DMS153 treated with DMSO at 0.1 percent for 48 hours (cell line): ENCODE results near the gene ARCN1.
"Not testable (repeated sequence)": the region's sequence is repeated elsewhere in the genome, so short reads cannot be mapped to it uniquely, and the experiment has no call there.

ENCODE experiments used
- DNase-seq: peaks from one replicate; lab custom pipeline; 2025; ENCODE audit not compliant: unreplicated experiment; lab: John Stamatoyannopoulos, UW

The ARCN1 gene

GRCh38 chr11:118544010-118544646, 28.1 kb upstream of the ARCN1 start:
- DNase-seq, result no peak

GRCh38 chr11:118544647-118545010, 27.6 kb upstream of the ARCN1 start:
- no peak for DNase-seq

DNA sequence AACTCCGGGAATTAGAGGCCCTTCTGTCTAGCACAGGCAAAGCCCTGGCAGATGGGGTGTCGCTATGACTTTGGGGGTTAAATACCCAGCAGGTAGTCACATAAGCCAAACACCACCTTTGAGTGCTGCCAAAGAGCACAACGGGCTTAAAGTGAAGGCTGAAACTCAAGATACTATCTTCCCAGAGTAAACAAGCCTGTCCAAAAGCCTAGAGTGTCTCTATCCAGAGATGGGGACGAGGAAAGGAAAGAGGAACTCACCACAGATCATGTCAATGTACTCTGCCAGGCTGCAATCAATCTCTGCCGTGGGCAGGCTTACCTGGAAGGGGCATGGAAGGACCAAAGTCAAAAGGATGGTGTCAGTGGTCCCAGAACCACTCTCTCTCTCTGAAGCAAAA, 26.7 kb upstream of the ARCN1 start:
- no peak for DNase-seq

DNA sequence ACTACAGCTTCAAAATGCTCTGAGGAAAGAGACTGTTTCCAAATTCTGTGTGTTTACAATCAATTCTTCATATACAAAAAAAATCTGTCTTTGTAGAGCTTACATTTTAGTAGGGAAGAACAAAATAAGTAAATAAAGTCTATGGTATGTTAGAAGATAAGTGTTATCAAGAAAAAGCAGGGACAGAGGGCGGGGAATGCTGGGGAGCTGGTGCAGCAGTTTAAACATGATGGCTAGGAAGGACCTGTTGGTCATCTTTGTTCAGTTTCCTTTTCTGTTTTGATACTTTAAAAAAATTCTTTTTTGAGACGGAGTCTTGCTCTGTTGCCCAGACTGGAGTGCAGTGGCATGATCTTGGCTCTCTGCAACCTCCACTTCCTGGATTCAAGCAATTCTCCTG, 25.1 kb upstream of the ARCN1 start:
- no peak for DNase-seq

GRCh38 chr11:118552341-118552740, 19.9 kb upstream of the ARCN1 start:
- DNase-seq, result no peak

DNA sequence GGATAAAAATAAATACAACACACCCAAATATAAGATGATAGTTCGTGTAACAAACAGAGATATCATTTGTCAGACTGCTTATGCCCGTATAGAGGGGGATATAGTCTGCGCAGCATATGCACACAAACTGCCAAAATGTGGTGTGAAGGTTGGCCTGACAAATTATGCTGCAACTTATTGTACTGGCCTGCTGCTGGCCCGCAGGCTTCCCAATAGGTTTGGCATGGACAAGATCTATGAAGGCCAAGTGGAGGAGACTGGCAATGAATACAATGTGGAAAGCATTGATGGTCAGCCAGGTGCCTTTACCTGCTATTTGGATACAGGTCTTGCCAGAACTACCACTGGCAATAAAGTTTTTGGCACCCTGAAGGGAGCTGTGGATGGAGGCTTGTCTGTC, 11.4 kb upstream of the ARCN1 start:
- no peak for DNase-seq

DNA sequence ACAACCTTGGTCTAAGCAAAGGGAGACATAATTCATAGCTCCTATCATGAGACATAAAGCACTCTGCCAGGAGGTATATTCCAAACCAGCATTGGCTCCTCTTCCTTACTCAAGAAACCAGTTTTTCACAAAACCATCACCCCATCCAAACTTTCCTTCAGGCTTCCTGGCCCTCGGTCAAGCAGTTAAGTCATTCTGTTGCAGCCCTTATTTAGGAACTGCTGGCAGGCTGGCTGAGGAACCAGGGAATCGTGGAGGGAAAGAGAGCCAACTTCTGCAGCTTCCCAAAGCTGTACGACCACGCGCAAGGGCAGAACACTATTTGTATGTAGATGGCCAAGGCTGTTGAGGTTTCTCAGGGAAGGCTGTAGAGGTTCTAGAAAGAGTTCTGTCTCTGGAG, 7.2 kb upstream of the ARCN1 start:
- no peak for DNase-seq

GRCh38 chr11:118569670-118570069, 2.5 kb upstream of the ARCN1 start:
- no peak for DNase-seq

DNA sequence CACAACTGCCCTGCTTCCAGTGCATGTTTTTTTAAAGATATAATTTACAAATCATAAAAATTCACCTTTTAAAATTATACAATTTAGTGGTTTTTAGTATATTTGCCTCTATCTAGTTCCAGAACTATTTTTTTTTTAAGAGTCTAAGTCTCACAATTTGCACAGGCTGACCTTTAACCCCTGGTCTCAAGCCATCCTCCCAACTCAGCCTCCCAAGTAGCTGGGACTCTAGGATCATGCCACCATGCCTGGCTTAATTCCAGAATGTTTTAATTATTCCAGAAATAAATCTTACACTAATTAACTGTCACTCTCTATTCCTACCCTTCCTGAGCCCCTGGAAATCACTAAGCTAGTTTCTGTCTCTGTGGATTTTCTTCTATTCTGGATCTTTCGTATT, 1.4 kb upstream of the ARCN1 start:
- no peak for DNase-seq

DNA sequence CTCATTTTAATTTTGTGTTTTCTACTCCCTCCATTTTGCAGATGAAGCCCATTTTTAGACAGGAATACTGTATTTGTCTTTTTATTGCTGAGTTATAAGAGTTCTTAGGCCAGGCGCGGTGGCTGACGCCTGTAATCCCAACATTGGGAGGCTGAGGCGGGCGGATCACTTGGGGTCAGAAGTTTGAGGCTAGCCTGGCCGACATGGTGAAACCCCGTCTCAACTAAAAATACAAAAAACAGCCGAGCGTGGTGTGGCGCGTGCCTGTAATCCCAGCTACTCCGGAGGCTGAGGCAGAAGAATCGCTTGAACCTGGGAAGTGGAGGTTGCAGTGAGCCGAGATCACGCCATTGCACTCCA, 528 bp upstream of the ARCN1 start:
- not testable (repeated sequence) for DNase-seq

DNA sequence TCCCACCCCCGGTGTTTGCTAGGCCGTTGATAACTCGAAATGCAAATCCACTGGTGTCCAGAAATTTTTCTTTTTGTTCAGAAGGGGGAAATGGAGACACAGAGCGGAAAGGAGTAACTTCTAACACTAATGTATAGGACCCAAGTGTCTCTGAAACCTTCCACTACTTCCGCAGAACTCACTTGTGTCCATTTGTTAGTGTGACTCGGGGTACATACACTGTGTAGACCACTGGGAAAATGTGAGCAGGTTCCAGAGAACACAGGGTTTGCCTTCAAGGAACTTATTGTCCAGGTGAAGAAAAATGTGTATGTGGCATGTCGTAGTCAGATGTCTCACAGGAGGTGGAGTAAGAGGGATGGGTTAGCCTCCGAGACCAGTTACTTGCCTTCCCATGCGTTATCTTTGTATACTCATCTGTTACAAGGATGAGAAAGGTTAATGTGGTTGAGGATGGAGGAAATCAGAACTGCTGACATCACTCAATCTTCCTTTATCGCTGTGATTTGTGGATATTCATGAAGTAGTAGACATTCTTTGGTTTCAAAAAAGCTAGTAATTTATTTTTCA, 857 bp downstream of the ARCN1 start:
- no peak for DNase-seq

DNA sequence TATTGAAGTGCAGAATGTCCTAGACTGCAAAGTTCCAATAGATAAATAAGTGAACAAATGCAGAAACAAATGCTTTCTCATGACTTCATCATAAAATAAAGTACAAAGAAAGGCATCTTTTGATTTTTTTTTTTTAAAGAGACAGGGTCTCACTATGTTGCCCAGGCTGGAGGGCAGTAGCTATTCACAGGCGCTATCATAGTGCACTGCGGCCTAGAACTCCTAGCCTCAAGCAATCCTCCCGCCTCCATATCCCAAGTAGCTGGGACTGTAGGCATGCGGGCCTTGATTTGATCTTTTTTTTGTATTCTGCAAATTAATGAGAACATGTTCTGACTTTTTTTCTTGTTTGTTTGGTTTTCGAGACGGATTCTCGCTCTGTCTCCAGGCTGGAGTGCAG, 2.4 kb downstream of the ARCN1 start:
- DNase-seq, result no peak

DNA sequence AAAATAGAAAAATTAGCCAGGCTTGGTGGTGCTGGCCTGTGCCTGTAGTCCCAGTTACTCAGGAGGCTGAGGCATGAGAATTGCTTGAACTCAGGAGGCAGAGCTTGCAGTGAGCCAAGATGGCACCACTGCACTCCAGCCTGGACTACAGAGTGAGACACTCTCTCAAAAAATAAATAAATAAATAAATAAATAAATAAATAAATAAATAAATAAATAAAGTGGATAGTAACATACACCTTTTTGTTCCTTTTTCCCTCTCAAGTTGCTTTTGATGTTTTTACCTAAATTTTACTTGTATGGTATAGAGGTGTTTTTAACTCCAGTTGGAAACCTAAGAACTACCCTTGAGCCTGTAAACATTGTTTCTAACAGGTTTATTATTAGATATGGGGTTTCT, 5.8 kb downstream of the ARCN1 start:
- not testable (repeated sequence) for DNase-seq

GRCh38 chr11:118581057-118581456, 8.8 kb downstream of the ARCN1 start:
- no peak for DNase-seq

DNA sequence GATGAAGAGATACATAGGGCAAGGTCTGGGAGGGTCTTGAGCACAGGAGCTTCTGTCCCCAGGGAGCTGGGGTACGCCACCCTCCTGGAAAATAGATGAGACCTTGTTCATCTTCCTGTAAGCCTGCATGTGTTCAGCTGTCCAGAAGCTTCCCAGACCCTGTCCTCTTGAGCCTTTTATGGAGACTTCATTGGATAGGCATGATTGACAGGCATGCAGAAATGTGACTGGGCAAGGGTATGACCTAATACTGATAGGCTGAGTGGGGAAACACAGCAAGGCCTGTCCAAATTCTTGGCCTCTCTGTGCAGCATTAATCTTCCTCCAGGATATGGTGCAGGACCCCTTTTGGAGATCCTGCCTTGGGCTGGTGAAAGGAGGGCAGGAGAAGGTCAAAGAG, 15.7 kb downstream of the ARCN1 start:
- no peak for DNase-seq

DNA sequence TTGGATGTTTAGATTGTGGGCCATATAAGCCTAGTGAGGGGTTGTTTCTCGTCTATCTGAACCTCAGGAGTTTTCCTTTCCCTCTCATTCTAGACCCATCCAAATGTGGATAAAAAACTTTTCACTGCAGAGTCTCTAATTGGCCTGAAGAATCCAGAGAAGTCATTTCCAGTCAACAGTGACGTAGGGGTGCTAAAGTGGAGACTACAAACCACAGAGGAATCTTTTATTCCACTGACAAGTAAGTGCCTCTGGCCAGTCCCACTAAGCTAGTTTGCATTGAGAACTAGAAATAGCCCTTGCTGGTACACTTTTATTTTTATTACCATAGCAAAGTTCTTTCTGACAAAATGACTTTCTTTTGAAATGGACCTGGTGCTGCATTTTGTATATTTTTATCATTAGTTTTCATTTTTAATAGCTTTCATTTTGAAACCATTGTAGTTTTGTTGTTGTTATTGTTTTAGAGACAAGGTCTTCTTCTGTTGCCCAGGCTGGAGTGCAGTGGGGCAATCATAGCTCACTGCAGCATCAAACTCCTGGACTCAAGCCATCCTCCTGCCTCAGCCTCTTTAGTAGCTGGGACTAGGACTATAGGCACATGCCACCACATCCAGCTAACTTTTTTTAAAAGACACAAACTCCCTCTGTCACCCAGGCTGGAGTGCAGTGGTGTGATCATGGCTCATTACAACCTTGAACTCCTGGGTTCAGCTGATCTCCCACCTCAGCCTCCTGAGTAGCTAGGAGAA, 20.6 kb downstream of the ARCN1 start:
- DNase-seq, result no peak

GRCh38 chr11:118594984-118595383, 22.8 kb downstream of the ARCN1 start:
- DNase-seq, result not testable (repeated sequence)

GRCh38 chr11:118596224-118597146, 24.3 kb downstream of the ARCN1 start:
- DNase-seq, result no peak

DNA sequence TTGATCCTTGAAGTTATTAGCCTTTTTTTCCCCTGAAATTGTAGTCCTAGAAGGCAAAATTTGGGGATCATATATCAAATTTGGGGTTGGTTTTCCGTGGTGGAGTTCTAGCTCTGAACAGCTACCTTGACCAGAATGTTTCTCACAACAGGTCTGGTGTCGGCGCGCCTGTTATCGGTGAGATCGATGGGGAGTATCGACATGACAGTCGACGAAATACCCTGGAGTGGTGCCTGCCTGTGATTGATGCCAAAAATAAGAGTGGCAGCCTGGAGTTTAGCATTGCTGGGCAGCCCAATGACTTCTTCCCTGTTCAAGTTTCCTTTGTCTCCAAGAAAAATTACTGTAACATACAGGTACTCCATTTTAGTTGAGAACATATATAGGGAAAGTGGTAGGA, 25.3 kb downstream of the ARCN1 start:
- no peak for DNase-seq

GRCh38 chr11:118602331-118602730, 30.1 kb downstream of the ARCN1 start:
- no peak for DNase-seq

DNA sequence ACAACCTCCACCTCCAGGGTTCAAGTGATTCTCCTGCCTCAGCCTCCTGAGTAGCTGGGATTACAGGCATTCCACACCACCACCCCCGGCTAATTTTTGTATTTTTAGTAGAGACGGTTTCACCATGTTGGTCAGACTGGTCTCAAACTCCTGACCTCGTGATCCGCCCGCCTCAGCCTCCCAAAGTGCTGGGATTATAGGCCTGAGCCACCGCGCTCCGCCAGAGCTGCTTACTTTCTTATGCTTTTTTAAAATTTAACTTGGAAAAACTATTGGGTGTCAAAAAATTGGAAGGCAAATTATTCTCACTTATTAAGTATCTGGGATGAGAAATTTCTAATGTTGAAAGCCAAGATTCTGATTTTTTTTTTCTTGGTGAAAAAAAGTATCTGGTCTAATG, 31.5 kb downstream of the ARCN1 start:
- DNase-seq, result not testable (repeated sequence)

- DNase-seq, result no peak
Observed at GRCh38 chr11:118604566-118604965, 32.4 kb downstream of the ARCN1 start.
